Stimulated activated CD4-positive, alpha-beta T cell treated with anti-CD3 and anti-CD28 coated beads, TNF-alpha, amount 100 ng/mL, for 4 hours (primary cell): ENCODE data around the gene TIMM23.

ENCODE experiments used
- DNase-seq, 3 experiments: peaks; one replicate each; pipeline ENCODE4 v3.0.0-alpha.2; 2020; ENCODE audit warnings: low read depth in 3 of 3

Gene TIMM23

DNA sequence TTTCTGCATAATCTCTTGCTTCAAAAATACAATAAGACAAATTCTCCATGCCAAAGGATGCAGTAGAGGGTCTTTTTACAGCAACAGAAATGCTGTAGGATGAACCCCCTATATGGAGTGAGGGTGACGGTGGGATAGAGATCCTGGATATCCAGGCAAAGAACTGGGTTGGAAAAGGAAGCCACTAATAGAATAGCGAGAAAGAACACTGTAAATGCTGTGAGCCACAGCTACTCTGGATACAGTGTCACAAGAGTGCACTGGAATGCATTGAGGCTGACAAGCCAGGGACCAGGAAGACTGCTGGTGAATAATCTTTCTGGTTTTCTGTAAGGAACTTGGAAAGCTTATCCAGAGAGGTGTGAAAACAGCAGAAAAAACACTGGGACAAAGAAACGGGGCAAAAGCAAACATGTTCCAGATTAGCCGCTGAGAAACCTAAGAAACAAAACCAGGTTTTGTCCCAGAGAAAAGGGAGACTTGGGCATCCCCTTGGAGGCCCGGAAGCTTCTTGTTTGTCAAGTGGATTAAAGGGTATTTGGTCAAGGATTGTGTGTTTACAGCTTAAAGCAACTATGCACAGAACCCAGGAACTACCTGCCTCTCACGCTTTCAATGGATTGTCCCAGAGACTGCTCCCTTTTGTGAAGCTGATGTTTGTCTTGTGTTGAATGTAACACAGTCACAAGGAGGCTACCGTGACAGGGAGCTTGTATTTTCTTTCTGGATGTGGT lies 79.9 kb downstream of the TIMM23 start:
- no peak for DNase-seq

- DNase-seq, result no peak
Measured at GRCh38 chr10:46052791-46053375, 80.6 kb downstream of the TIMM23 start.
